Thyroid gland (tissue), 4 donors: ENCODE data around the gene SUPT3H. TPM values are rescaled to one million over a fixed set of nuclear protein-coding genes. Genes with fewer than 3 reads are reported as not detected.

ENCODE experiments used
- DNase-seq, 2 donors: peaks; one replicate each; pipeline ENCODE4 v3.0.0-alpha.2; 2019
- H3K27ac ChIP-seq, 3 donors: fragments of 200-600 bp; sonication (generic); 1 replicate in 2 of 3; 2 replicates in 1 of 3; pipeline ENCODE4 v1.5.1; 2016 to 2019; ENCODE audit warnings: mild to moderate bottlenecking in 1 of 3, moderate library complexity in 1 of 3
- H3K27me3 ChIP-seq: fragments of 200-600 bp; sonication (generic); one replicate; pipeline ENCODE4 v1.5.1; 2019
- H3K36me3 ChIP-seq, 2 donors: fragments of 200-600 bp; sonication (generic); one replicate each; pipeline ENCODE4 v1.5.1; 2016 to 2019
- H3K4me1 ChIP-seq, 2 donors: fragments of 200-600 bp; sonication (generic); one replicate each; pipeline ENCODE4 v1.5.1; 2017 to 2019
- H3K4me3 ChIP-seq, 3 donors: fragments of 200-600 bp; sonication (generic); replicated peaks in 1 of 3; 1 replicate in 2 of 3; 2 replicates in 1 of 3; pipeline ENCODE4 v1.5.1; 2016; ENCODE audit warnings: mild to moderate bottlenecking in 1 of 3
- H3K9me3 ChIP-seq: fragments of 200-600 bp; sonication (generic); one replicate; pipeline ENCODE4 v1.5.1; 2017
- CTCF ChIP-seq, 6 experiments: fragments of 200-600 bp in 3 of 6; fragments of 450-650 bp in 3 of 6; sonication (generic) in 3 of 6; IDR thresholded peaks; one replicate each; pipeline ENCODE4 v1.5.1; 2016 to 2019; ENCODE audit warnings: antibody characterized with exemption in 6 of 6, mild to moderate bottlenecking in 2 of 6, inconsistent platforms in 1 of 6, moderate library complexity in 1 of 6
- POLR2A ChIP-seq, 2 donors: fragments of 450-650 bp; IDR thresholded peaks; one replicate each; pipeline ENCODE4 v1.6.1; 2017; ENCODE audit warnings: antibody characterized with exemption in 2 of 2, mild to moderate bottlenecking in 2 of 2, moderate library complexity in 1 of 2
- WGBS, 2 donors: methylation state at CpG; one replicate each; pipeline ENCODE4 v1.1.5; 2017; 5-methylcytosine and 5-hydroxymethylcytosine counted together
- intact Hi-C: fragments of 100-400 bp; cut with DNase I; formaldehyde crosslinking; loops from one replicate; pipeline ENCODE4 v1.15.1; 2023
- total RNA-seq, 4 donors: library from RNA; depleted of rRNA; stranded (reverse); fragments of >200 nt; gene quantifications; one replicate each; pipeline ENCODE4 v1.2.3, GENCODE V29; 2016

SUPT3H gene
- total RNA-seq, 4 donors from 2014 or later: 9.8 to 21.6 (median 11.1) TPM

GRCh38 chr6:45123023-45123422, 254.7 kb downstream of the SUPT3H start:
- H3K27ac ChIP-seq: no peak overlapping the region
- H3K9me3 ChIP-seq: no peaks in the 10 kb centered on the region
- no peak for DNase-seq
- H3K4me3 ChIP-seq: no peak overlapping the region
- no peaks in the 10 kb centered on the region for H3K27me3 ChIP-seq
- no peaks in the 10 kb centered on the region for H3K36me3 ChIP-seq
- TF ChIP-seq POLR2A (IDR thresholded peaks at IDR 0.05): no peak
- no peak for TF ChIP-seq CTCF (IDR thresholded peaks at IDR 0.05)
- H3K4me1 ChIP-seq: no peaks in the 10 kb centered on the region
- intact Hi-C loops: no loop called here
- WGBS, 2 donors: 97 to 100% methylated on average over 1 of the region's 1 CpG

- H3K4me1 ChIP-seq: no peaks in the 10 kb centered on the region
- intact Hi-C loops: no loop called here
- TF ChIP-seq POLR2A (IDR thresholded peaks at IDR 0.05) (no peak), CTCF (IDR thresholded peaks at IDR 0.05) (no peak)
- no peaks in the 10 kb centered on the region for H3K36me3 ChIP-seq
- H3K4me3 ChIP-seq: no peak overlapping the region
- H3K27me3 ChIP-seq: no peaks in the 10 kb centered on the region
- WGBS, 2 donors: 86 to 95% methylated on average over 1 of the region's 1 CpG
- DNase-seq: no peak
- H3K9me3 ChIP-seq: no peaks in the 10 kb centered on the region
- H3K27ac ChIP-seq: no peak overlapping the region
Measured at GRCh38 chr6:45118754-45119153, 259.0 kb downstream of the SUPT3H start.

GRCh38 chr6:45116714-45117410, 260.9 kb downstream of the SUPT3H start:
- Histone ChIP-seq H3K4me3 (no peak overlapping the region), H3K27ac (no peak overlapping the region), H3K27me3 (no peaks in the 10 kb centered on the region), H3K36me3 (no peaks in the 10 kb centered on the region), H3K9me3 (no peaks in the 10 kb centered on the region), H3K4me1 (no peaks in the 10 kb centered on the region)
- TF ChIP-seq POLR2A (IDR thresholded peaks at IDR 0.05): no peak
- TF ChIP-seq CTCF (IDR thresholded peaks at IDR 0.05): no peak
- intact Hi-C loops: no loop called here
- no peak for DNase-seq

- Histone ChIP-seq H3K27me3 (no peaks in the 10 kb centered on the region), H3K4me3 (no peak overlapping the region), H3K27ac (no peak overlapping the region), H3K9me3 (no peaks in the 10 kb centered on the region), H3K36me3 (no peaks in the 10 kb centered on the region), H3K4me1 (no peaks in the 10 kb centered on the region)
- TF ChIP-seq CTCF (IDR thresholded peaks at IDR 0.05) (no peak), POLR2A (IDR thresholded peaks at IDR 0.05) (no peak)
- intact Hi-C loops: no loop called here
- DNase-seq: no peak
- WGBS, 2 donors: 83 to 86% methylated on average over 3 of the region's 3 CpGs
Measured at GRCh38 chr6:45115696-45116095, 262.0 kb downstream of the SUPT3H start.

GRCh38 chr6:45112711-45113110, 265.0 kb downstream of the SUPT3H start:
- H3K9me3 ChIP-seq: no peaks in the 10 kb centered on the region
- intact Hi-C loops: no loop called here
- H3K36me3 ChIP-seq: no peaks in the 10 kb centered on the region
- no peak overlapping the region for H3K4me3 ChIP-seq
- no peaks in the 10 kb centered on the region for H3K4me1 ChIP-seq
- no peak for DNase-seq
- H3K27ac ChIP-seq: no peak overlapping the region
- TF ChIP-seq CTCF (IDR thresholded peaks at IDR 0.05): no peak
- H3K27me3 ChIP-seq: no peaks in the 10 kb centered on the region
